DMS153 treated with DMSO at 0.1 percent for 48 hours (cell line): ENCODE measurements around the gene HOXA11.

ENCODE experiments used
- DNase-seq: peaks from one replicate; lab custom pipeline; 2025; ENCODE audit not compliant: unreplicated experiment; lab: John Stamatoyannopoulos, UW

Gene HOXA11

GRCh38 chr7:27138472-27138871 is 46.6 kb downstream of the HOXA11 start:
- no peak for DNase-seq

- DNase-seq = no peak
These were observed 47.3 kb downstream of the HOXA11 start for GRCh38 chr7:27137640-27138315.

GRCh38 chr7:27134392-27134791 is 50.6 kb downstream of the HOXA11 start:
- DNase-seq = no peak

GRCh38 chr7:27133409-27134231 is 51.4 kb downstream of the HOXA11 start:
- DNase-seq = no peak

- no peak for DNase-seq
These were observed 52.1 kb downstream of the HOXA11 start for GRCh38 chr7:27132978-27133377.

- DNase-seq = no peak
These were observed 52.8 kb downstream of the HOXA11 start for GRCh38 chr7:27132214-27132613.

- no peak for DNase-seq
These were observed 53.6 kb downstream of the HOXA11 start for GRCh38 chr7:27131390-27131819.
